ENCODE data around the gene ALPI. TPM values are rescaled to one million over a fixed set of nuclear protein-coding genes. Genes with fewer than 3 reads are reported as not detected.
"Not testable (repeated sequence)": the region's sequence is repeated elsewhere in the genome, so short reads cannot be mapped to it uniquely, and the experiment has no call there.

ALPI gene
- total and polyA plus RNA-seq, 2 donors (not counting 1 experiment from before 2014, with no cell fraction given), result not detected

DNA sequence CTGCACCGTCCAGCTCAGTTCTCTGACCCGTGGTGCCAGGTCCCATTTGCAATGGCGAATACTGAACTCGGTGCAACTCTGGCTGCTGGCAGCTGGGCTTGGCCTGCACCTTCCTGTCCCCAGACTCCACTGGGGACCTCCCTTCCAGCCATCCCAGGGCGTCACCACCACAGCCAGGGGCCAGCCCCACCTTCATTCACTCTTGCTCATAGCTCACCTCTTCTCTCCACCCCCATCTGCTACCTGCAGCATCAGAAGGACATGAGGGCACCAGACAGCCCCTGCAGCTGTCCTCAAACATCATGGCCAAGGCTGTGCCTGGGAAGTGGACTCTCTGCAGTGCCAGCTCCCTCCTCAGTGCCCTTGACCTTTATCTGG, 16.2 kb upstream of the ALPI start:
- H2AFZ ChIP-seq (ENCODE audit: insufficient read depth, low read depth, low read length, poor library complexity, severe bottlenecking), result no peak overlapping the region
- no peak overlapping the region for H3K27ac ChIP-seq (ENCODE audit: low read length in 2 of 2)
- H3K4me1 ChIP-seq (ENCODE audit: control insufficient read depth in 2 of 2, insufficient read depth in 2 of 2, low read length in 2 of 2), result peaks cover 0 to 7% of the 10 kb centered on the region in 2 donors
- H3K4me3 Mint-ChIP-seq, result no peak overlapping the region
- POLR2A ChIA-PET, result no interaction called here
- DNase-seq, result peak; percentile 50
- no peaks in the 10 kb centered on the region for H3K9me3 ChIP-seq (ENCODE audit: control extremely low read depth in 1 of 3, control insufficient read depth in 2 of 3, insufficient read depth in 1 of 3, low read length in 2 of 3)
- no peak overlapping the region for H3K27ac Mint-ChIP-seq
- H3K9ac ChIP-seq (ENCODE audit: low read length), result no peak overlapping the region
- H3K27me3 ChIP-seq (replicated peaks in 1 of 4; ENCODE audit: control extremely low read depth in 1 of 4, control insufficient read depth in 3 of 4, insufficient read depth in 4 of 4, low read length in 3 of 4), result no peaks in the 10 kb centered on the region
- ATAC-seq (ENCODE audit: low read depth), result no peak
- H3K4me3 ChIP-seq (ENCODE audit: control extremely low read depth in 1 of 5, extremely low read depth in 1 of 5, insufficient read depth in 1 of 5, low read depth in 2 of 5, low read length in 4 of 5), result no peak overlapping the region
- CTCF ChIA-PET, result interaction anchor here (1.3 to 1.7 kb wide), 2 partner anchors 533 to 539 kb away, joined by 6 to 8 read pairs; no protein-coding TSS in a partner anchor
- H3K27me3 Mint-ChIP-seq, result peaks cover 3% of the 10 kb centered on the region
- no peak overlapping the region for H3K4me2 ChIP-seq (replicated peaks; ENCODE audit: low read depth, low read length, poor library complexity, severe bottlenecking)
- no peaks in the 10 kb centered on the region for H4K20me1 ChIP-seq (ENCODE audit: control insufficient read depth, insufficient read depth, low read length, poor library complexity, severe bottlenecking)
- no peaks in the 10 kb centered on the region for H3K36me3 ChIP-seq (replicated peaks in 1 of 2; ENCODE audit: control extremely low read depth in 1 of 2, control insufficient read depth in 1 of 2, extremely low read depth in 1 of 2, insufficient read depth in 2 of 2, low read length in 1 of 2)
- no peaks in the 10 kb centered on the region for H3K79me2 ChIP-seq (ENCODE audit: control insufficient read depth, insufficient read depth, low read length)
- no peaks in the 10 kb centered on the region for H3K9me3 Mint-ChIP-seq (ENCODE audit: insufficient read depth)
- peaks cover 2% of the 10 kb centered on the region for H3K4me1 Mint-ChIP-seq
- intact Hi-C loops (cut with micrococcal nuclease), result no loop called here
- 41% methylated on average over 3 of the region's 5 CpGs for WGBS (ENCODE audit: insufficient coverage)
- TF ChIP-seq, protein P1, sequence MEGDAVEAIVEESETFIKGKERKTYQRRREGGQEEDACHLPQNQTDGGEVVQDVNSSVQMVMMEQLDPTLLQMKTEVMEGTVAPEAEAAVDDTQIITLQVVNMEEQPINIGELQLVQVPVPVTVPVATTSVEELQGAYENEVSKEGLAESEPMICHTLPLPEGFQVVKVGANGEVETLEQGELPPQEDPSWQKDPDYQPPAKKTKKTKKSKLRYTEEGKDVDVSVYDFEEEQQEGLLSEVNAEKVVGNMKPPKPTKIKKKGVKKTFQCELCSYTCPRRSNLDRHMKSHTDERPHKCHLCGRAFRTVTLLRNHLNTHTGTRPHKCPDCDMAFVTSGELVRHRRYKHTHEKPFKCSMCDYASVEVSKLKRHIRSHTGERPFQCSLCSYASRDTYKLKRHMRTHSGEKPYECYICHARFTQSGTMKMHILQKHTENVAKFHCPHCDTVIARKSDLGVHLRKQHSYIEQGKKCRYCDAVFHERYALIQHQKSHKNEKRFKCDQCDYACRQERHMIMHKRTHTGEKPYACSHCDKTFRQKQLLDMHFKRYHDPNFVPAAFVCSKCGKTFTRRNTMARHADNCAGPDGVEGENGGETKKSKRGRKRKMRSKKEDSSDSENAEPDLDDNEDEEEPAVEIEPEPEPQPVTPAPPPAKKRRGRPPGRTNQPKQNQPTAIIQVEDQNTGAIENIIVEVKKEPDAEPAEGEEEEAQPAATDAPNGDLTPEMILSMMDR (IDR thresholded peaks at IDR 0.05), result peak; percentile 41
- no peak for TF ChIP-seq EZH2 (IDR thresholded peaks at IDR 0.05; ENCODE audit: borderline replicate concordance, insufficient read depth, low read depth, low read length, poor library complexity, severe bottlenecking)

DNA sequence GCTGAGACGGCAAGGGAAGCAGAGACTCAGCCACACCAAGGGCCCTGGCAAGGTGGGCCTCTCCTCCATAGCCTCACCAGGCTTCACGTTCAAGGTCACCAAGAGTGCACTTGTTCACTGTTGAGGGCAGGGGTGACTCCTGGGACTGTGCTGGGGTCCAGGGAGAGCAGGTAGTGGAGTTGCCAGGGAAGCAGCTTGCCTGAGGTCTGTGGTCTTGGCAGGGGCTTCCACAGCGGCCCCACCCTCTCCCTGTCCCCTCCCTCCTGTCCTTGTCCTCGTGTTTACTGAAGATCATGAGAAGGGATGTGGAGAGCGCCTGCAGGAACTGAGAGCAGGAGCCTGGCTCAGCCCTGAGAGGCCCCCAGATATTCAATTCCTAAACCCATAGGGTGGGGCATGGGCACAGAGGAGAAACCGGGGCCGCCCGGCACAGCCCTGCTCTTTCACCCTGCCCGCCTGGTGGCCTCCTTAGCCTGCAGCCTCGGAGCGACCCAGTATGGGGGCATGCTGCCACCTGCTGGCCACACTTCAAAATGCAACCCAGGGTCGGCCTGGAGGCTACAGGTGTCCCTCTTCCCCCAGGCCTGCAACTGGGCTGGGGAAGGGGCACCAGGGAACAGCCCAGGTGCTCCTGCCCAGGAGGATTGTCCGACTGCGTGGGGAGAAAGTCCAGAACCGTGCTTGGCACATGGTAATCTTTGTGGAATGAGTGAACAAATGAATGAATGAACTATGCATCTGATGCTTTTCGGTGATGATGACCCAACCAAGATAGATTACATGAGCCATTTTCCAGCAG, 15.5 kb upstream of the ALPI start:
- ATAC-seq (ENCODE audit: low read depth) (peak; percentile 86), DNase-seq (peak; percentile 85)
- H3K4me1 Mint-ChIP-seq; H4K20me1 ChIP-seq (ENCODE audit: control insufficient read depth, insufficient read depth, low read length, poor library complexity, severe bottlenecking); H3K27me3 Mint-ChIP-seq; H3K79me2 ChIP-seq (ENCODE audit: control insufficient read depth, insufficient read depth, low read length); H3K9me3 ChIP-seq (ENCODE audit: control extremely low read depth in 1 of 3, control insufficient read depth in 2 of 3, insufficient read depth in 1 of 3, low read length in 2 of 3); H3K4me3 Mint-ChIP-seq; H3K4me3 ChIP-seq (ENCODE audit: control extremely low read depth in 1 of 5, extremely low read depth in 1 of 5, insufficient read depth in 1 of 5, low read depth in 2 of 5, low read length in 4 of 5); H3K27ac Mint-ChIP-seq; H2AFZ ChIP-seq (ENCODE audit: insufficient read depth, low read depth, low read length, poor library complexity, severe bottlenecking); H3K4me1 ChIP-seq (ENCODE audit: control insufficient read depth in 2 of 2, insufficient read depth in 2 of 2, low read length in 2 of 2); intact Hi-C loops (cut with micrococcal nuclease); H3K27ac ChIP-seq (ENCODE audit: low read length in 2 of 2); H3K9me3 Mint-ChIP-seq (ENCODE audit: insufficient read depth); POLR2A ChIA-PET; H3K27me3 ChIP-seq (replicated peaks in 1 of 4; ENCODE audit: control extremely low read depth in 1 of 4, control insufficient read depth in 3 of 4, insufficient read depth in 4 of 4, low read length in 3 of 4); H3K36me3 ChIP-seq (replicated peaks in 1 of 2; ENCODE audit: control extremely low read depth in 1 of 2, control insufficient read depth in 1 of 2, extremely low read depth in 1 of 2, insufficient read depth in 2 of 2, low read length in 1 of 2); H3K9ac ChIP-seq (ENCODE audit: low read length): not testable (repeated sequence)
- CTCF ChIA-PET, result interaction anchor here (0.7 to 1.7 kb wide), 4 partner anchors 111 to 534 kb away, joined by 4 to 8 read pairs (median 6); no protein-coding TSS in a partner anchor
- TF ChIP-seq, protein P1 (IDR thresholded peaks at IDR 0.05), result peak; percentile 87
- H3K4me2 ChIP-seq (replicated peaks; ENCODE audit: low read depth, low read length, poor library complexity, severe bottlenecking), result peak overlapping the region; percentile 26
- 5% methylated on average over 10 of the region's 16 CpGs for WGBS (ENCODE audit: insufficient coverage)

All from B cell (primary cell).